GM23338 (cell line): ENCODE measurements around the gene CHAC1. TPM values are rescaled to one million over a fixed set of nuclear protein-coding genes. Genes with fewer than 3 reads are reported as not detected.
A peak's percentile ranks its signal among the peaks of the same experiment; 100 is the strongest.

ENCODE experiments used
- ATAC-seq: fragments of 200-7000 bp; cut with Tn5 transposase; 3 replicates; pipeline ENCODE4 v1.9.1; 2020
- DNase-seq: peaks from one replicate; pipeline ENCODE4 v3.0.0-alpha.2; 2015; ENCODE audit warnings: low spot score
- H2AFZ ChIP-seq: fragments of 200-600 bp; sonication (generic); 2 replicates; pipeline ENCODE4 v1.8.0; 2016; ENCODE audit warnings: antibody characterized with exemption, mild to moderate bottlenecking, moderate library complexity
- H3F3A ChIP-seq: fragments of 200-600 bp; sonication (generic); replicated peaks from 2 replicates; pipeline ENCODE4 v1.8.0; 2017; ENCODE audit warnings: antibody characterized with exemption, mixed run types, low read depth
- H3K27ac ChIP-seq: fragments of 200-600 bp; sonication (generic); 2 replicates; pipeline ENCODE4 v1.6.1; 2016; ENCODE audit warnings: low read depth
- H3K27me3 ChIP-seq: fragments of 200-600 bp; sonication (generic); 2 replicates; pipeline ENCODE4 v1.8.0; 2016; ENCODE audit warnings: mild to moderate bottlenecking, mixed run types, moderate library complexity; ENCODE audit not compliant: insufficient read depth
- H3K36me3 ChIP-seq: fragments of 200-600 bp; sonication (generic); 2 replicates; pipeline ENCODE4 v1.8.0; 2016; ENCODE audit warnings: mild to moderate bottlenecking; ENCODE audit not compliant: insufficient read depth
- H3K4me1 ChIP-seq: fragments of 200-600 bp; sonication (generic); 2 replicates; pipeline ENCODE4 v1.8.0; 2016; ENCODE audit warnings: mild to moderate bottlenecking, moderate library complexity; ENCODE audit not compliant: insufficient read depth
- H3K4me2 ChIP-seq: fragments of 200-600 bp; sonication (generic); 2 replicates; pipeline ENCODE4 v1.7.1; 2017; ENCODE audit warnings: mixed run types
- H3K4me3 ChIP-seq: fragments of 200-600 bp; sonication (generic); 2 replicates; pipeline ENCODE4 v1.6.1; 2016; ENCODE audit warnings: mixed run types
- H3K79me2 ChIP-seq: fragments of 200-600 bp; sonication (generic); replicated peaks from 2 replicates; pipeline ENCODE4 v1.8.0; 2017; ENCODE audit warnings: mild to moderate bottlenecking; ENCODE audit not compliant: insufficient read depth
- H3K9me2 ChIP-seq: fragments of 200-600 bp; sonication (generic); 2 replicates; pipeline ENCODE4 v1.8.0; 2017; ENCODE audit not compliant: insufficient read depth
- H4K20me1 ChIP-seq: fragments of 200-600 bp; sonication (generic); replicated peaks from 2 replicates; pipeline ENCODE4 v1.8.0; 2017; ENCODE audit warnings: mild to moderate bottlenecking; ENCODE audit not compliant: insufficient read depth
- H3K27ac Mint-ChIP-seq: 2 replicates; pipeline ENCODE4 v1.8.0; 2020; ENCODE audit warnings: inconsistent platforms, mild to moderate bottlenecking, moderate library complexity, mixed read lengths
- H3K27me3 Mint-ChIP-seq: 3 replicates; pipeline ENCODE4 v1.8.0; 2022; ENCODE audit warnings: low read depth, mild to moderate bottlenecking, moderate library complexity, mixed read lengths, inconsistent platforms; ENCODE audit not compliant: insufficient read depth, poor library complexity
- H3K36me3 Mint-ChIP-seq: 3 replicates; pipeline ENCODE4 v1.8.0; 2021; ENCODE audit warnings: low read depth, mild to moderate bottlenecking, inconsistent platforms, moderate library complexity, mixed read lengths
- H3K4me1 Mint-ChIP-seq: 3 replicates; pipeline ENCODE4 v1.8.0; 2020; ENCODE audit warnings: mild to moderate bottlenecking, inconsistent platforms, mixed read lengths
- H3K4me3 Mint-ChIP-seq: 3 replicates; pipeline ENCODE4 v1.8.0; 2021; ENCODE audit warnings: moderate library complexity, mild to moderate bottlenecking, inconsistent platforms, mixed read lengths
- H3K9me3 Mint-ChIP-seq: 3 replicates; pipeline ENCODE4 v1.8.0; 2020; ENCODE audit warnings: moderate library complexity, mild to moderate bottlenecking, inconsistent platforms, mixed read lengths
- EZH2 ChIP-seq: fragments of 200-600 bp; sonication (generic); IDR thresholded peaks from one replicate; pipeline ENCODE4 v1.8.0; 2017; ENCODE audit warnings: antibody characterized with exemption, mild to moderate bottlenecking, low read depth; ENCODE audit not compliant: unreplicated experiment
- JUNB ChIP-seq: IDR thresholded peaks from one replicate; pipeline ENCODE4 v1.6.1; 2016; ENCODE audit warnings: antibody characterized with exemption; ENCODE audit not compliant: unreplicated experiment
- POLR2AphosphoS5 ChIP-seq: IDR thresholded peaks from 2 replicates; pipeline ENCODE4 v1.6.1; 2016; ENCODE audit warnings: antibody characterized with exemption, low read depth
- STAT1 ChIP-seq: IDR thresholded peaks from one replicate; pipeline ENCODE4 v1.6.1; 2016; ENCODE audit warnings: antibody characterized with exemption; ENCODE audit not compliant: unreplicated experiment
- polyA plus RNA-seq: library from polyadenylated mRNA; unstranded; fragments of >200 nt; fragmentation: Nextera tagmentation; extraction: Ambion mirVana; gene quantifications from 2 replicates; pipeline ENCODE4 v1.2.1, GENCODE V29; 2016
- total RNA-seq: library from RNA; depleted of rRNA; stranded (reverse); fragments of >200 nt; shearing (Covaris generic); gene quantifications from 2 replicates; pipeline ENCODE4 v1.2.3, GENCODE V29; 2014
- TF ChIP-seq, protein P1 (sequence below): fragments of 250-450 bp; sonication (Bioruptor Pico); IDR thresholded peaks from 2 replicates; pipeline ENCODE4 v1.5.0; 2020; ENCODE audit warnings: mild to moderate bottlenecking, moderate library complexity

Gene CHAC1
- total and polyA plus RNA-seq, 2 experiments from 2014 or later, result 73.0 to 124 TPM

DNA sequence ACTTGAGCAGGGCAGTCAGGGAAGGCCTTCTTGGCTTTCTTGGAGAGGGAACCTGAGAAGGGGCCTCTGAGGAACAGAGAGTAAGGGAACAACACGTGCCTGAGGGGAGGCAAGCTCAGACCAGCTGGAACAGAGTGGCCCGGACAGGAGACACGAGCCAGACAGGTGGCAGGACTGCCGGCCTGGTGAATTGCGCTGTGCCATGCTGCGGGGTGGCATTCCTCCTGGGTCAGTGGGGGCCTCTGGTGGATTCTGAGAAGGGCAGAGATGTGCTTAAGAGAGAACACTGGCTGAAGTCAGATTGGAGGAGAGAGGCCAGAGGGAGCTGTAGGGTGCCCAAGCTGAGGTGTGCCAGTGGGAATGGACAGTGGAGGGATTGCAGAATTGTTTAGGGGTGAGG is 4.9 kb downstream of the CHAC1 start:
- Histone ChIP-seq H3F3A (peaks cover 26% of the 10 kb centered on the region), H3K79me2 (peaks cover 31% of the 10 kb centered on the region), H3K27ac (peak overlapping the region; percentile 72; the same call in 1 of the 2 replicates), H3K27me3 (no peaks in the 10 kb centered on the region), H4K20me1 (no peaks in the 10 kb centered on the region; the same call in 1 of the 2 replicates), H2AFZ (no peak overlapping the region), H3K4me2 (no peak overlapping the region), H3K4me3 (no peak overlapping the region), H3K36me3 (peaks cover 7% of the 10 kb centered on the region), H3K4me1 (peaks cover 22% of the 10 kb centered on the region), H3K9me2 (no peaks in the 10 kb centered on the region)
- no peak for TF ChIP-seq JUNB
- TF ChIP-seq POLR2AphosphoS5, result peak; percentile 4; the same call in 1 of the 2 replicates
- ATAC-seq (no peak), DNase-seq (peak; percentile 40)
- H3K4me3 Mint-ChIP-seq, result no peak overlapping the region; the same call in 2 of the 3 replicates
- H3K4me1 Mint-ChIP-seq, result peaks cover 50% of the 10 kb centered on the region
- H3K9me3 Mint-ChIP-seq, result no peaks in the 10 kb centered on the region; the same call in none of the 3 replicates
- peaks cover 43% of the 10 kb centered on the region for H3K27me3 Mint-ChIP-seq
- peaks cover 57% of the 10 kb centered on the region for H3K36me3 Mint-ChIP-seq
- H3K27ac Mint-ChIP-seq, result peak overlapping the region; percentile 84

DNA sequence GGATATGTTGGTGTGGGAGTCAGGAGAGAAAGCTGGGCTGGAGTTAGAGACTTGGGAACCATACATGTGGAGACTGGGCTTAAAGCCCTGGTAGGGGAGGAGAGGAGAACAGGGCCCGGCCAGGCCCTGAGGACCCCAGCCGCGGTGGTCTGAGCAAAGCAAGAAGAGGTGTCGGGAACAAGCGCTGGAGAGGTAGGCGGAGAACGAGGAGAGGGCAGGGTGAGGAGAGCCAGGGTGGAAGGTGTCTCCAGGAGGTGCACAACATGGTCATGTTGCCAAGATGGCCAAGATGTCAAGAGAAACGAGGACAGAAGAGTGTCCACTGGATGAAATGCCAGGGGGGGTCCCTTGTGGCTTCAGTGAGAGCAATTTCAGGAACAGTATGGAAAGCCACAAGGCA is 5.5 kb downstream of the CHAC1 start:
- Histone ChIP-seq H3K27me3 (no peaks in the 10 kb centered on the region), H3K4me2 (no peak overlapping the region), H3F3A (peaks cover 26% of the 10 kb centered on the region), H3K79me2 (peaks cover 28% of the 10 kb centered on the region), H3K27ac (peak overlapping the region; percentile 72; the same call in 1 of the 2 replicates), H2AFZ (no peak overlapping the region), H3K4me1 (peaks cover 22% of the 10 kb centered on the region), H3K36me3 (peaks cover 7% of the 10 kb centered on the region), H3K9me2 (no peaks in the 10 kb centered on the region), H3K4me3 (no peak overlapping the region), H4K20me1 (no peaks in the 10 kb centered on the region; the same call in 1 of the 2 replicates)
- Mint-ChIP-seq H3K9me3 (no peaks in the 10 kb centered on the region; the same call in 1 of the 3 replicates), H3K36me3 (peaks cover 53% of the 10 kb centered on the region), H3K4me1 (peaks cover 50% of the 10 kb centered on the region), H3K4me3 (no peak overlapping the region; the same call in 1 of the 3 replicates), H3K27ac (peak overlapping the region; percentile 84; the same call in 1 of the 2 replicates), H3K27me3 (peaks cover 42% of the 10 kb centered on the region)
- ATAC-seq (no peak), DNase-seq (no peak)
- TF ChIP-seq STAT1 (no peak), POLR2AphosphoS5 (no peak), EZH2 (no peak)
- TF ChIP-seq, protein P1, sequence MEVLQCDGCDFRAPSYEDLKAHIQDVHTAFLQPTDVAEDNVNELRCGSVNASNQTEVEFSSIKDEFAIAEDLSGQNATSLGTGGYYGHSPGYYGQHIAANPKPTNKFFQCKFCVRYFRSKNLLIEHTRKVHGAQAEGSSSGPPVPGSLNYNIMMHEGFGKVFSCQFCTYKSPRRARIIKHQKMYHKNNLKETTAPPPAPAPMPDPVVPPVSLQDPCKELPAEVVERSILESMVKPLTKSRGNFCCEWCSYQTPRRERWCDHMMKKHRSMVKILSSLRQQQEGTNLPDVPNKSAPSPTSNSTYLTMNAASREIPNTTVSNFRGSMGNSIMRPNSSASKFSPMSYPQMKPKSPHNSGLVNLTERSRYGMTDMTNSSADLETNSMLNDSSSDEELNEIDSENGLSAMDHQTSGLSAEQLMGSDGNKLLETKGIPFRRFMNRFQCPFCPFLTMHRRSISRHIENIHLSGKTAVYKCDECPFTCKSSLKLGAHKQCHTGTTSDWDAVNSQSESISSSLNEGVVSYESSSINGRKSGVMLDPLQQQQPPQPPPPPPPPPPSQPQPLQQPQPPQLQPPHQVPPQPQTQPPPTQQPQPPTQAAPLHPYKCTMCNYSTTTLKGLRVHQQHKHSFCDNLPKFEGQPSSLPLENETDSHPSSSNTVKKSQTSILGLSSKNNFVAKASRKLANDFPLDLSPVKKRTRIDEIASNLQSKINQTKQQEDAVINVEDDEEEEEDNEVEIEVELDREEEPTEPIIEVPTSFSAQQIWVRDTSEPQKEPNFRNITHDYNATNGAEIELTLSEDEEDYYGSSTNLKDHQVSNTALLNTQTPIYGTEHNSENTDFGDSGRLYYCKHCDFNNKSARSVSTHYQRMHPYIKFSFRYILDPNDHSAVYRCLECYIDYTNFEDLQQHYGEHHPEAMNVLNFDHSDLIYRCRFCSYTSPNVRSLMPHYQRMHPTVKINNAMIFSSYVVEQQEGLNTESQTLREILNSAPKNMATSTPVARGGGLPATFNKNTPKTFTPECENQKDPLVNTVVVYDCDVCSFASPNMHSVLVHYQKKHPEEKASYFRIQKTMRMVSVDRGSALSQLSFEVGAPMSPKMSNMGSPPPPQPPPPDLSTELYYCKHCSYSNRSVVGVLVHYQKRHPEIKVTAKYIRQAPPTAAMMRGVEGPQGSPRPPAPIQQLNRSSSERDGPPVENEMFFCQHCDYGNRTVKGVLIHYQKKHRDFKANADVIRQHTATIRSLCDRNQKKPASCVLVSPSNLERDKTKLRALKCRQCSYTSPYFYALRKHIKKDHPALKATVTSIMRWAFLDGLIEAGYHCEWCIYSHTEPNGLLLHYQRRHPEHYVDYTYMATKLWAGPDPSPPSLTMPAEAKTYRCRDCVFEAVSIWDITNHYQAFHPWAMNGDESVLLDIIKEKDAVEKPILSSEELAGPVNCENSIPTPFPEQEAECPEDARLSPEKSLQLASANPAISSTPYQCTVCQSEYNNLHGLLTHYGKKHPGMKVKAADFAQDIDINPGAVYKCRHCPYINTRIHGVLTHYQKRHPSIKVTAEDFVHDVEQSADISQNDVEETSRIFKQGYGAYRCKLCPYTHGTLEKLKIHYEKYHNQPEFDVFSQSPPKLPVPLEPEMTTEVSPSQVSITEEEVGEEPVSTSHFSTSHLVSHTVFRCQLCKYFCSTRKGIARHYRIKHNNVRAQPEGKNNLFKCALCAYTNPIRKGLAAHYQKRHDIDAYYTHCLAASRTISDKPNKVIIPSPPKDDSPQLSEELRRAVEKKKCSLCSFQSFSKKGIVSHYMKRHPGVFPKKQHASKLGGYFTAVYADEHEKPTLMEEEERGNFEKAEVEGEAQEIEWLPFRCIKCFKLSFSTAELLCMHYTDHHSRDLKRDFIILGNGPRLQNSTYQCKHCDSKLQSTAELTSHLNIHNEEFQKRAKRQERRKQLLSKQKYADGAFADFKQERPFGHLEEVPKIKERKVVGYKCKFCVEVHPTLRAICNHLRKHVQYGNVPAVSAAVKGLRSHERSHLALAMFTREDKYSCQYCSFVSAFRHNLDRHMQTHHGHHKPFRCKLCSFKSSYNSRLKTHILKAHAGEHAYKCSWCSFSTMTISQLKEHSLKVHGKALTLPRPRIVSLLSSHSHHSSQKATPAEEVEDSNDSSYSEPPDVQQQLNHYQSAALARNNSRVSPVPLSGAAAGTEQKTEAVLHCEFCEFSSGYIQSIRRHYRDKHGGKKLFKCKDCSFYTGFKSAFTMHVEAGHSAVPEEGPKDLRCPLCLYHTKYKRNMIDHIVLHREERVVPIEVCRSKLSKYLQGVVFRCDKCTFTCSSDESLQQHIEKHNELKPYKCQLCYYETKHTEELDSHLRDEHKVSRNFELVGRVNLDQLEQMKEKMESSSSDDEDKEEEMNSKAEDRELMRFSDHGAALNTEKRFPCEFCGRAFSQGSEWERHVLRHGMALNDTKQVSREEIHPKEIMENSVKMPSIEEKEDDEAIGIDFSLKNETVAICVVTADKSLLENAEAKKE, result no peak
